IMR-90 (cell line): ENCODE measurements around the gene APLF. TPM values are rescaled to one million over a fixed set of nuclear protein-coding genes. Genes with fewer than 3 reads are reported as not detected.

Source experiments
- ATAC-seq: fragments of 200-7000 bp; cut with Tn5 transposase; 2 replicates; pipeline ENCODE4 v1.9.1; 2020; ENCODE audit warnings: low read depth, mild to moderate bottlenecking, moderate library complexity
- BruUV-seq: library from RNA; stranded (reverse); fragments of 400-500 nt; replicated peaks from 2 replicates; lab custom pipeline; 2021; lab: Mats Ljungman, UMichigan
- CTCF ChIA-PET: fragments of 300-600 bp; formaldehyde crosslinking; extraction: SDS; loops from one replicate; lab custom pipeline; 2021; ENCODE audit warnings: antibody characterized with exemption; lab: Yijun Ruan, JAX
- POLR2A ChIA-PET: fragments of 300-600 bp; sonication (Branson Sonifier 250); formaldehyde crosslinking; loops from one replicate; lab custom pipeline; 2022; ENCODE audit warnings: antibody characterized with exemption; ENCODE audit not compliant: unreplicated experiment; lab: Charles Lee
- DNase-seq: peaks from one replicate; pipeline ENCODE4 v3.0.0; 2013
- H2AFZ ChIP-seq: replicated peaks from 2 replicates; pipeline ENCODE3; 2013; ENCODE audit warnings: low read length, mild to moderate bottlenecking; ENCODE audit not compliant: poor library complexity
- H2AK5ac ChIP-seq: 2 replicates; pipeline ENCODE4 v1.6.1; 2013; ENCODE audit warnings: low read depth, low read length, inconsistent platforms
- H2AK9ac ChIP-seq: replicated peaks from 2 replicates; pipeline ENCODE3; 2013; ENCODE audit warnings: mild to moderate bottlenecking, low read depth, low read length, moderate library complexity; ENCODE audit not compliant: poor library complexity
- H2BK120ac ChIP-seq: 2 replicates; pipeline ENCODE4 v1.6.1; 2013; ENCODE audit warnings: low read depth, low read length, inconsistent platforms
- H2BK15ac ChIP-seq: 3 replicates; pipeline ENCODE4 v1.6.1; 2013; ENCODE audit warnings: low read depth, low read length, inconsistent platforms
- H2BK20ac ChIP-seq: 2 replicates; pipeline ENCODE4 v1.6.1; 2013; ENCODE audit warnings: low read depth, mild to moderate bottlenecking, inconsistent platforms, low read length, moderate library complexity
- H2BK5ac ChIP-seq: 2 replicates; pipeline ENCODE4 v1.6.1; 2013; ENCODE audit warnings: mild to moderate bottlenecking, low read depth, low read length, inconsistent platforms; ENCODE audit not compliant: poor library complexity, severe bottlenecking
- H3K14ac ChIP-seq: replicated peaks from 2 replicates; pipeline ENCODE4 v1.6.1; 2013; ENCODE audit warnings: low read depth, low read length, inconsistent platforms
- H3K18ac ChIP-seq: 2 replicates; pipeline ENCODE4 v1.6.1; 2013; ENCODE audit warnings: low read depth, low read length, control low read depth
- H3K23ac ChIP-seq: 2 replicates; pipeline ENCODE4 v1.6.1; 2013; ENCODE audit warnings: low read depth, low read length, inconsistent platforms
- H3K27ac ChIP-seq: 2 replicates; pipeline ENCODE4 v1.5.1; 2013; ENCODE audit warnings: mild to moderate bottlenecking, control low read depth, low read length; ENCODE audit not compliant: insufficient read depth
- H3K27me3 ChIP-seq: 2 replicates; pipeline ENCODE4 v1.6.1; 2013; ENCODE audit warnings: low read length; ENCODE audit not compliant: control insufficient read depth, insufficient read depth
- H3K36me3 ChIP-seq: 2 replicates; pipeline ENCODE4 v1.6.1; 2013; ENCODE audit warnings: low read length, mixed read lengths; ENCODE audit not compliant: control insufficient read depth, insufficient read depth
- H3K4ac ChIP-seq: 2 replicates; pipeline ENCODE4 v1.6.1; 2013; ENCODE audit warnings: low read depth, low read length, inconsistent platforms
- H3K4me1 ChIP-seq: 2 replicates; pipeline ENCODE4 v1.6.1; 2013; ENCODE audit warnings: low read length, mixed read lengths; ENCODE audit not compliant: control insufficient read depth, insufficient read depth
- H3K4me2 ChIP-seq: 2 replicates; pipeline ENCODE4 v1.6.1; 2013; ENCODE audit warnings: low read depth, mild to moderate bottlenecking, control low read depth, low read length, moderate library complexity
- H3K4me3 ChIP-seq: 2 replicates; pipeline ENCODE4 v1.5.1; 2013; ENCODE audit warnings: low read depth, mild to moderate bottlenecking, control low read depth, low read length, moderate library complexity; ENCODE audit not compliant: insufficient read depth
- H3K56ac ChIP-seq: 2 replicates; pipeline ENCODE4 v1.6.1; 2013; ENCODE audit warnings: low read length, inconsistent platforms; ENCODE audit not compliant: insufficient read depth; ENCODE audit errors: extremely low read depth
- H3K79me1 ChIP-seq, 2 experiments: 2 replicates each; pipeline ENCODE4 v1.6.1; 2013; ENCODE audit warnings: low read length in 2 of 2, inconsistent platforms in 1 of 2, low read depth in 1 of 2
- H3K9ac ChIP-seq: 2 replicates; pipeline ENCODE4 v1.6.1; 2013; ENCODE audit warnings: low read depth, low read length, control low read depth
- H3K9me1 ChIP-seq: 2 replicates; pipeline ENCODE4 v1.6.1; 2013; ENCODE audit warnings: low read length, inconsistent platforms; ENCODE audit not compliant: insufficient read depth
- H3K9me3 ChIP-seq: 2 replicates; pipeline ENCODE4 v1.6.1; 2013; ENCODE audit warnings: low read length; ENCODE audit not compliant: control insufficient read depth, insufficient read depth
- H4K20me1 ChIP-seq: 2 replicates; pipeline ENCODE4 v1.6.1; 2013; ENCODE audit warnings: low read length, inconsistent platforms; ENCODE audit not compliant: insufficient read depth
- H4K5ac ChIP-seq: 2 replicates; pipeline ENCODE4 v1.6.1; 2013; ENCODE audit warnings: mild to moderate bottlenecking, low read depth, low read length, control low read depth
- H4K8ac ChIP-seq, 2 experiments: 2 replicates each; pipeline ENCODE4 v1.6.1; 2013; ENCODE audit warnings: low read depth in 2 of 2, low read length in 2 of 2, control low read depth in 1 of 2, inconsistent platforms in 1 of 2
- H4K91ac ChIP-seq: 2 replicates; pipeline ENCODE4 v1.6.1; 2013; ENCODE audit warnings: low read depth, low read length, inconsistent platforms; ENCODE audit not compliant: insufficient read depth
- BHLHE40 ChIP-seq: fragments of 150-350 bp; IDR thresholded peaks from 2 replicates; pipeline ENCODE4 v1.6.1; 2016; ENCODE audit warnings: mild to moderate bottlenecking, low read depth, low read length
- CEBPB ChIP-seq: IDR thresholded peaks from 2 replicates; pipeline ENCODE4 v1.6.1; 2012; ENCODE audit warnings: low read depth, low read length, improper control_type of control experiment
- ELK1 ChIP-seq: fragments of 150-350 bp; IDR thresholded peaks from 2 replicates; pipeline ENCODE4 v1.6.1; 2016; ENCODE audit warnings: low read depth, mild to moderate bottlenecking, low read length, moderate library complexity, borderline replicate concordance
- FOS ChIP-seq: fragments of 150-350 bp; IDR thresholded peaks from 2 replicates; pipeline ENCODE4 v1.6.1; 2016; ENCODE audit warnings: low read depth, low read length
- MXI1 ChIP-seq: IDR thresholded peaks from 2 replicates; pipeline ENCODE4 v1.6.1; 2012; ENCODE audit warnings: low read depth, mild to moderate bottlenecking, low read length, moderate library complexity, borderline replicate concordance
- RAD21 ChIP-seq: IDR thresholded peaks from 2 replicates; pipeline ENCODE4 v1.6.1; 2012; ENCODE audit warnings: low read length, improper control_type of control experiment
- RCOR1 ChIP-seq: IDR thresholded peaks from 2 replicates; pipeline ENCODE4 v1.6.1; 2012; ENCODE audit warnings: mild to moderate bottlenecking, low read length, improper control_type of control experiment; ENCODE audit not compliant: insufficient replicate concordance
- RFX5 ChIP-seq: IDR thresholded peaks from 2 replicates; pipeline ENCODE4 v1.8.0; 2012; ENCODE audit warnings: low read depth, mild to moderate bottlenecking, low read length, moderate library complexity
- dilution Hi-C: fragments of 300-500 bp; cut with HindIII; formaldehyde crosslinking; loops from one replicate; pipeline ENCODE4 v1.14.3; 2018; ENCODE audit warnings: low sequenced_read_pairs; ENCODE audit not compliant: unreplicated experiment
- in situ Hi-C: fragments of 300-500 bp; cut with MboI; formaldehyde crosslinking; loops from 3 replicates; pipeline ENCODE4 v1.14.3; 2019; ENCODE audit warnings: low sequenced_read_pairs, inconsistent platforms, mixed read lengths
- intact Hi-C: fragments of 100-400 bp; cut with micrococcal nuclease; formaldehyde crosslinking; loops from 2 replicates; pipeline ENCODE4 v1.10.0; 2022
- polyA plus RNA-seq, 3 experiments: library from polyadenylated mRNA; depleted of rRNA; stranded (reverse); fragments of >200 nt; gene quantifications; 2 replicates each; pipeline ENCODE4 v1.2.3, GENCODE V29; 2012; ENCODE audit warnings: low replicate concordance in 1 of 3
- total RNA-seq: library from RNA; depleted of rRNA; stranded (reverse); fragments of >200 nt; gene quantifications from 2 replicates; pipeline ENCODE4 v1.2.3, GENCODE V29; 2012

APLF gene
- total and polyA plus RNA-seq, 2 of the 4 experiments (the other 2 are of a cell fraction) = 1.5 to 2.3 TPM

GRCh38 chr2:68556381-68556780 is 89.0 kb downstream of the APLF start:
- H2AK5ac ChIP-seq = no peak overlapping the region
- no peak overlapping the region for H3K4ac ChIP-seq
- no peak overlapping the region for H3K23ac ChIP-seq
- H3K27ac ChIP-seq = no peak overlapping the region
- no peak overlapping the region for H2BK15ac ChIP-seq
- H3K9me3 ChIP-seq = no peaks in the 10 kb centered on the region
- H3K14ac ChIP-seq = no peak overlapping the region
- ChIA-PET CTCF (no interaction called here), POLR2A (interaction anchor here (0.7 kb wide), 1 partner anchor 13 kb away, joined by 3 read pairs; no protein-coding TSS in a partner anchor)
- H3K4me2 ChIP-seq = no peak overlapping the region
- H3K56ac ChIP-seq = no peak overlapping the region
- H2AFZ ChIP-seq = no peak overlapping the region
- no peak overlapping the region for H2BK20ac ChIP-seq
- no peaks in the 10 kb centered on the region for H4K20me1 ChIP-seq
- no peak for TF ChIP-seq RFX5
- TF ChIP-seq MXI1 = no peak
- TF ChIP-seq FOS = peak; percentile 49
- no peak for TF ChIP-seq BHLHE40
- TF ChIP-seq RCOR1 = no peak
- peak; percentile 62 for TF ChIP-seq CEBPB
- TF ChIP-seq RAD21 = no peak
- no peak for TF ChIP-seq ELK1
- no peaks in the 10 kb centered on the region for H3K4me1 ChIP-seq
- dilution Hi-C loops (no loop called here), intact Hi-C loops (no loop called here), in situ Hi-C loops (no loop called here)
- DNase-seq = peak; percentile 77
- no peaks in the 10 kb centered on the region for H3K27me3 ChIP-seq
- no peaks in the 10 kb centered on the region for H3K36me3 ChIP-seq
- no TSS peak for BruUV-seq
- H3K18ac ChIP-seq = no peak overlapping the region
- H4K91ac ChIP-seq = no peak overlapping the region
- H3K9ac ChIP-seq = no peak overlapping the region
- H2BK5ac ChIP-seq = no peak overlapping the region
- no peak overlapping the region for H4K5ac ChIP-seq
- H2BK120ac ChIP-seq = no peak overlapping the region
- H4K8ac ChIP-seq = no peak overlapping the region
- H3K79me1 ChIP-seq = no peaks in the 10 kb centered on the region
- H3K9me1 ChIP-seq = no peaks in the 10 kb centered on the region
- no peak overlapping the region for H2AK9ac ChIP-seq
- H3K4me3 ChIP-seq = no peak overlapping the region
- ATAC-seq = peak; percentile 95
